HepG2 (cell line): ENCODE measurements around the gene KRT77. TPM values are rescaled to one million over a fixed set of nuclear protein-coding genes. Genes with fewer than 3 reads are reported as not detected.

Experiments
- ATAC-seq: fragments of 200-7000 bp; cut with Tn5 transposase; 3 replicates; pipeline ENCODE4 v1.9.1; 2020; ENCODE audit warnings: mild to moderate bottlenecking, moderate library complexity
- BruUV-seq: library from RNA; stranded (reverse); fragments of 400-500 nt; replicated peaks from 2 replicates; lab custom pipeline; 2021; lab: Mats Ljungman, UMichigan
- CTCF ChIA-PET: fragments of 300-600 bp; formaldehyde crosslinking; extraction: SDS; loops from one replicate; lab custom pipeline; 2021; ENCODE audit warnings: low total read pairs, inconsistent platforms, low intra/inter-chr PET ratio; lab: Yijun Ruan, JAX
- POLR2A ChIA-PET: fragments of 350-600 bp; sonication (Branson Sonifier 250); formaldehyde crosslinking; loops from one replicate; lab custom pipeline; 2020; ENCODE audit warnings: antibody characterized with exemption, inconsistent platforms; lab: Yijun Ruan, JAX
- DNase-seq: peaks from one replicate; pipeline ENCODE4 v3.0.0-alpha.2; 2015; ENCODE audit warnings: low spot score
- FAIRE-seq: peaks from 3 replicates; lab custom pipeline; 2011; peaks lifted over from hg19 to GRCh38; lab: Jason Lieb, UNC
- H2AFZ ChIP-seq: one replicate; pipeline ENCODE4 v1.6.1; 2011; ENCODE audit warnings: low read length, inconsistent platforms
- H3K27ac ChIP-seq: fragments of 300-600 bp; 3 replicates; pipeline ENCODE4 v1.8.0; 2011; ENCODE audit warnings: mixed run types, mild to moderate bottlenecking, mixed read lengths, low read length, inconsistent platforms; ENCODE audit not compliant: insufficient read depth; ENCODE audit errors: extremely low read length
- H3K27me3 ChIP-seq, 2 experiments: fragments of 200-600 bp in 1 of 2; 2 replicates in 1 of 2; 3 replicates in 1 of 2; pipeline versions ENCODE4 v1.6.0 to v1.8.0; 2011; ENCODE audit warnings: low read length in 2 of 2, mild to moderate bottlenecking in 2 of 2, moderate library complexity in 2 of 2, inconsistent platforms in 1 of 2; ENCODE audit not compliant: insufficient read depth in 2 of 2, control insufficient read depth in 1 of 2
- H3K36me3 ChIP-seq, 2 experiments: fragments of 200-600 bp in 1 of 2; replicated peaks in 1 of 2; 2 replicates in 1 of 2; 3 replicates in 1 of 2; pipeline versions ENCODE4 v1.5.1 to v1.8.0; 2011; ENCODE audit warnings: low read length in 2 of 2, inconsistent platforms in 1 of 2; ENCODE audit not compliant: insufficient read depth in 2 of 2, control insufficient read depth in 1 of 2
- H3K4me1 ChIP-seq: 2 replicates; pipeline ENCODE4 v1.5.1; 2012; ENCODE audit warnings: low read length, inconsistent platforms; ENCODE audit not compliant: insufficient read depth
- H3K4me2 ChIP-seq: 2 replicates; pipeline ENCODE4 v1.6.0; 2011; ENCODE audit warnings: low read depth, low read length, inconsistent platforms
- H3K4me3 ChIP-seq, 3 experiments: fragments of 200-600 bp in 1 of 3; sonication (generic), shearing (Covaris generic) in 1 of 3; replicated peaks in 1 of 3; 2 replicates each; pipeline ENCODE4 v1.5.1; 2011 to 2016; ENCODE audit warnings: low read length in 3 of 3, inconsistent platforms in 2 of 3, low read depth in 2 of 3, mild to moderate bottlenecking in 2 of 3, control low read depth in 1 of 3, mixed read lengths in 1 of 3; ENCODE audit not compliant: insufficient read depth in 1 of 3
- H3K79me2 ChIP-seq: one replicate; pipeline ENCODE4 v1.6.1; 2011; ENCODE audit warnings: low read length, inconsistent platforms; ENCODE audit not compliant: insufficient read depth
- H3K9ac ChIP-seq: 2 replicates; pipeline ENCODE4 v1.6.0; 2011; ENCODE audit warnings: mild to moderate bottlenecking, low read depth, low read length, inconsistent platforms; ENCODE audit not compliant: insufficient read depth
- H3K9me3 ChIP-seq: 2 replicates; pipeline ENCODE4 v1.5.1; 2012; ENCODE audit warnings: mild to moderate bottlenecking, low read length
- H4K20me1 ChIP-seq: 2 replicates; pipeline ENCODE4 v1.6.0; 2011; ENCODE audit warnings: inconsistent platforms, mild to moderate bottlenecking, low read length, moderate library complexity; ENCODE audit not compliant: insufficient read depth
- FOSL2 ChIP-seq: sonication (generic); formaldehyde crosslinking; IDR thresholded peaks from 2 replicates; pipeline ENCODE4 v1.4.0; 2020; ENCODE audit warnings: missing genetic modification reagents
- NFIC ChIP-seq: IDR thresholded peaks from 2 replicates; pipeline ENCODE4 v1.6.1; 2012; ENCODE audit warnings: mild to moderate bottlenecking, low read length, inconsistent platforms
- RARA ChIP-seq: IDR thresholded peaks from 2 replicates; pipeline ENCODE4 v1.6.1; 2016; ENCODE audit warnings: missing genetic modification reagents, missing compliant biosample characterization
- RBM22 ChIP-seq: fragments of 200-400 bp; formaldehyde crosslinking; optimal IDR thresholded peaks from 2 replicates; pipeline ENCODE3; 2017; ENCODE audit warnings: mild to moderate bottlenecking, low read length, moderate library complexity
- REPIN1 ChIP-seq: sonication (generic); formaldehyde crosslinking; IDR thresholded peaks from 2 replicates; pipeline ENCODE4 v1.8.0; 2022; ENCODE audit warnings: missing genetic modification reagents, low read depth, mild to moderate bottlenecking, borderline replicate concordance
- SETDB1 ChIP-seq: sonication (generic); formaldehyde crosslinking; IDR thresholded peaks from 2 replicates; pipeline ENCODE4 v1.5.1; 2020; ENCODE audit warnings: missing genetic modification reagents, mild to moderate bottlenecking, borderline replicate concordance
- SMYD3 ChIP-seq: sonication (generic); formaldehyde crosslinking; IDR thresholded peaks from 2 replicates; pipeline ENCODE4 v1.8.1; 2023; ENCODE audit warnings: mild to moderate bottlenecking, missing genetic modification reagents
- SRSF1 ChIP-seq: fragments of 200-400 bp; formaldehyde crosslinking; optimal IDR thresholded peaks from 2 replicates; pipeline ENCODE3; 2017; ENCODE audit warnings: mild to moderate bottlenecking, low read depth, low read length, moderate library complexity
- ZNF251 ChIP-seq: sonication (generic); formaldehyde crosslinking; IDR thresholded peaks from 2 replicates; pipeline ENCODE4 v1.9.0; 2021; ENCODE audit warnings: mild to moderate bottlenecking, missing genetic modification reagents
- ZNF547 ChIP-seq: sonication (generic); formaldehyde crosslinking; IDR thresholded peaks from 2 replicates; pipeline ENCODE4 v1.5.1; 2020; ENCODE audit warnings: mild to moderate bottlenecking, missing genetic modification reagents
- ZNF558 ChIP-seq: sonication (generic); formaldehyde crosslinking; IDR thresholded peaks from 2 replicates; pipeline ENCODE4 v1.9.0; 2022; ENCODE audit warnings: mild to moderate bottlenecking, missing genetic modification reagents, borderline replicate concordance
- WGBS: methylation state at CpG from one replicate; pipeline ENCODE4 v1.1.6; 2017; ENCODE audit warnings: low lambda C conversion rate; 5-methylcytosine and 5-hydroxymethylcytosine counted together
- in situ Hi-C: cut with HindIII; loops from 2 replicates; pipeline ENCODE4 v1.10.0; 2017; ENCODE audit warnings: low pct_unique_long_range_greater_than_20kb; ENCODE audit not compliant: extremely low pct_ligation_motif_present
- intact Hi-C: fragments of 100-400 bp; cut with micrococcal nuclease; formaldehyde crosslinking; loops from one replicate; pipeline ENCODE4 v1.10.0; 2022; ENCODE audit not compliant: unreplicated experiment
- polyA plus RNA-seq, 8 experiments: library from polyadenylated mRNA; depleted of rRNA in 3 of 8; stranded (reverse) in 7 of 8; unstranded in 1 of 8; fragments of >200 nt; fragmentation: Illumina TruSeq in 4 of 8; extraction: Trizol in 4 of 8; gene quantifications; 2 replicates each; pipeline versions ENCODE4 v1.2.1 to v1.2.3, GENCODE V29; 2011 to 2016; ENCODE audit warnings: low read depth in 4 of 8, missing spikeins in 1 of 8, mixed read lengths in 1 of 8; ENCODE audit not compliant: insufficient read depth in 1 of 8
- total RNA-seq, 5 experiments: library from RNA; depleted of rRNA; stranded (reverse); fragments of >200 nt; fragmentation: Illumina TruSeq; extraction: Trizol; gene quantifications; 2 replicates each; pipeline ENCODE4 v1.2.3, GENCODE V29; 2016; ENCODE audit warnings: low read depth in 1 of 5
- TF ChIP-seq, protein P1 (sequence below): sonication (generic); formaldehyde crosslinking; IDR thresholded peaks from 2 replicates; pipeline ENCODE4 v1.4.0; 2020; ENCODE audit warnings: low read depth, missing genetic modification reagents
- TF ChIP-seq, protein P2 (sequence below), 2 experiments: sonication (generic) in 1 of 2; formaldehyde crosslinking in 1 of 2; IDR thresholded peaks; 2 replicates each; pipeline versions ENCODE4 v1.5.1 to v1.6.1; 2011 to 2020; ENCODE audit warnings: borderline replicate concordance in 1 of 2, low read depth in 1 of 2, low read length in 1 of 2, mild to moderate bottlenecking in 1 of 2, missing genetic modification reagents in 1 of 2, moderate library complexity in 1 of 2

The KRT77 gene
- total and polyA plus RNA-seq, 2 of the 13 experiments (the other 11 are each of a cell fraction or from before 2014, with no cell fraction given) = not detected

DNA sequence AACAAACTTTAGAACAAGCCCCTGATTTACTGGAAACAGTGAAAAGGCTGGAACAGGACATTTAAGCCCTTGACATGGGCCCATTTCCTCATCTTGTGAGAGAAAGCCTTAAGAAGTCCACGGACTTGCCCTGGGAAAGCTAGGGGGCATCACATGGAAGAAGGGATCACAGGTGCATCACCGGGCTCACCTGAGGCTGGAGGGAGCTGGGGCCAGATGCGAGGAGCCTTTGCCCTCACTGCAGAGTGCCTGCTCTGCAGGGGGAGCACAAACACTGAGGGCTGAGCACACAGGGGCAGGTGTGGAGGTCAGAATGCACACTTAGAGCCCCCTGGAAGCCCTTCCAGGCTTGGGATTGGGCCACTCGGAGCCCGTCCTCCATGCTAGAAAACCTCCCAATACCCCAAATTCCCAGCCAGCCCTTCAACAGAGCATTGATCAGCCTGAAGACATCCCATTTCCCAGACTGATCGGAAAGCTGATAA, 17.9 kb downstream of the KRT77 start:
- TF ChIP-seq RARA (CRISPR knock-in tag) (no peak), SRSF1 (no peak), SMYD3 (CRISPR knock-in tag) (no peak), ZNF547 (CRISPR knock-in tag) (no peak), SETDB1 (CRISPR knock-in tag) (no peak), REPIN1 (CRISPR knock-in tag) (no peak), FOSL2 (no peak), ZNF251 (CRISPR knock-in tag) (no peak), ZNF558 (CRISPR knock-in tag) (no peak), RBM22 (no peak), NFIC (no peak)
- TF ChIP-seq, protein P1, sequence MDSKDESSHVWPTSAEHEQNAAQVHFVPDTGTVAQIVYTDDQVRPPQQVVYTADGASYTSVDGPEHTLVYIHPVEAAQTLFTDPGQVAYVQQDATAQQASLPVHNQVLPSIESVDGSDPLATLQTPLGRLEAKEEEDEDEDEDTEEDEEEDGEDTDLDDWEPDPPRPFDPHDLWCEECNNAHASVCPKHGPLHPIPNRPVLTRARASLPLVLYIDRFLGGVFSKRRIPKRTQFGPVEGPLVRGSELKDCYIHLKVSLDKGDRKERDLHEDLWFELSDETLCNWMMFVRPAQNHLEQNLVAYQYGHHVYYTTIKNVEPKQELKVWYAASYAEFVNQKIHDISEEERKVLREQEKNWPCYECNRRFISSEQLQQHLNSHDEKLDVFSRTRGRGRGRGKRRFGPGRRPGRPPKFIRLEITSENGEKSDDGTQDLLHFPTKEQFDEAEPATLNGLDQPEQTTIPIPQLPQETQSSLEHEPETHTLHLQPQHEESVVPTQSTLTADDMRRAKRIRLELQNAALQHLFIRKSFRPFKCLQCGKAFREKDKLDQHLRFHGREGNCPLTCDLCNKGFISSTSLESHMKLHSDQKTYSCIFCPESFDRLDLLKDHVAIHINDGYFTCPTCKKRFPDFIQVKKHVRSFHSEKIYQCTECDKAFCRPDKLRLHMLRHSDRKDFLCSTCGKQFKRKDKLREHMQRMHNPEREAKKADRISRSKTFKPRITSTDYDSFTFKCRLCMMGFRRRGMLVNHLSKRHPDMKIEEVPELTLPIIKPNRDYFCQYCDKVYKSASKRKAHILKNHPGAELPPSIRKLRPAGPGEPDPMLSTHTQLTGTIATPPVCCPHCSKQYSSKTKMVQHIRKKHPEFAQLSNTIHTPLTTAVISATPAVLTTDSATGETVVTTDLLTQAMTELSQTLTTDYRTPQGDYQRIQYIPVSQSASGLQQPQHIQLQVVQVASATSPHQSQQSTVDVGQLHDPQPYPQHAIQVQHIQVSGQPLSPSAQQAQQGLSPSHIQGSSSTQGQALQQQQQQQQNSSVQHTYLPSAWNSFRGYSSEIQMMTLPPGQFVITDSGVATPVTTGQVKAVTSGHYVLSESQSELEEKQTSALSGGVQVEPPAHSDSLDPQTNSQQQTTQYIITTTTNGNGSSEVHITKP = no peak
- TF ChIP-seq, protein P2, sequence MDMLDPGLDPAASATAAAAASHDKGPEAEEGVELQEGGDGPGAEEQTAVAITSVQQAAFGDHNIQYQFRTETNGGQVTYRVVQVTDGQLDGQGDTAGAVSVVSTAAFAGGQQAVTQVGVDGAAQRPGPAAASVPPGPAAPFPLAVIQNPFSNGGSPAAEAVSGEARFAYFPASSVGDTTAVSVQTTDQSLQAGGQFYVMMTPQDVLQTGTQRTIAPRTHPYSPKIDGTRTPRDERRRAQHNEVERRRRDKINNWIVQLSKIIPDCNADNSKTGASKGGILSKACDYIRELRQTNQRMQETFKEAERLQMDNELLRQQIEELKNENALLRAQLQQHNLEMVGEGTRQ (IDR thresholded peaks at IDR 0.05; ENCODE audit: low read depth, low read length) = no peak
- TF ChIP-seq, protein P2 (CRISPR knock-in tag; IDR thresholded peaks at IDR 0.05; ENCODE audit: borderline replicate concordance) = no peak
- Histone ChIP-seq H4K20me1 (no peaks in the 10 kb centered on the region), H3K79me2 (no peaks in the 10 kb centered on the region), H3K4me1 (no peaks in the 10 kb centered on the region), H3K27me3 (peaks cover 4 to 39% of the 10 kb centered on the region in 2 experiments; a peak in 3 of 5 replicates), H3K9ac (no peak overlapping the region), H3K4me3 (no peak overlapping the region), H3K36me3 (no peaks in the 10 kb centered on the region), H3K9me3 (no peaks in the 10 kb centered on the region), H3K27ac (no peak overlapping the region), H3K4me2 (no peak overlapping the region), H2AFZ (no peak overlapping the region)
- ChIA-PET CTCF (no interaction called here), POLR2A (no interaction called here)
- no peak for ATAC-seq
- BruUV-seq = no TSS peak
- DNase-seq = no peak
- intact Hi-C loops (no loop called here), in situ Hi-C loops (loop anchor here (25.0 kb wide), 1 partner anchor 302 kb away; no protein-coding TSS in a partner anchor)
- 0% methylated on average over 4 of the region's 6 CpGs for WGBS
- no peak for FAIRE-seq
